NB4 (cell line): ENCODE results near the gene FAM209A.
"Not testable (repeated sequence)": the region's sequence is repeated elsewhere in the genome, so short reads cannot be mapped to it uniquely, and the experiment has no call there.

ENCODE experiments used
- DNase-seq: peaks from one replicate; pipeline ENCODE4 v3.0.0; 2010; ENCODE audit warnings: low read depth
- H3K4me3 ChIP-seq: one replicate; pipeline ENCODE4 v1.5.1; 2011; ENCODE audit warnings: mild to moderate bottlenecking, low read depth, low read length, moderate library complexity
- MYC ChIP-seq: IDR thresholded peaks from 2 replicates; pipeline ENCODE4 v1.6.1; 2011; ENCODE audit warnings: low read depth, low read length
- POLR2A ChIP-seq: IDR thresholded peaks from 2 replicates; pipeline ENCODE4 v1.6.1; 2011; ENCODE audit warnings: mild to moderate bottlenecking; ENCODE audit not compliant: insufficient read length; ENCODE audit errors: extremely low read depth
- TF ChIP-seq, protein P1 (sequence below): IDR thresholded peaks from one replicate; pipeline ENCODE4 v1.5.1; 2012; ENCODE audit warnings: low read depth, low read length
- TF ChIP-seq, protein P2 (sequence below): IDR thresholded peaks from 2 replicates; pipeline ENCODE4 v1.6.1; 2011; ENCODE audit warnings: low read depth, low read length

The FAM209A gene

DNA sequence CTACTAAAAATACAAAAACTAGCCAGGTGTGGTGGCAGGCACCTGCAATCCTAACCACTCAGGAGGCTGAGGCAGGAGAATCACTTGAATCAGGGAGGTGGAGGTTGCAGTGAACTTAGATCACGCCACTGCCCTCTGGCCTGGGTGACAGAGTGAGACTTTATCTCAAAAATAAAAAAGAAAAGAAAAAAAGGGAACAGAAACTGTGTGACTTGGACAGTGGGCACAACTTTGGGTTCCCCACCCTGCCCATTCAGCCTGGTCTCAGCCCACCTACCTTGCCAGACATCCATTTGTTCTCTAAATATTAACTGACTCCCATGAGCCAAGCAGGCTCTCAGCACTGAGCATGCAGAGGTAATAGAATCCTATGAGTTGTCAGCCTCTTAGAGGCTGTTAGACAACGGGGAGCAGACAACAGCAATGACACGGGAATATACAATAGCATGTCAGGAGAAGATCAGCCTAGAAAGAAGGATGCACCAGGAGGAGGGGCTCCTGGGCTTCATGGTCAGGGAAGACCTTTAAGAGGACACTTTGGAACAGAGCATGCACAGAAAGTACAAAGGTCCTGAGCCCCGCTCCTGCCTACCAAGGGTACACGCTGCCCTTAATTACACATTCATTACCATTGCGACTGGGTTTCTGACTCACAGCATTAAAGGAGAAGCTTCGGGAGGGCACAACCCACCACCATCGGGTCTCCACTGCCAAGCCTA, 28.5 kb downstream of the FAM209A start:
- TF ChIP-seq, protein P1, sequence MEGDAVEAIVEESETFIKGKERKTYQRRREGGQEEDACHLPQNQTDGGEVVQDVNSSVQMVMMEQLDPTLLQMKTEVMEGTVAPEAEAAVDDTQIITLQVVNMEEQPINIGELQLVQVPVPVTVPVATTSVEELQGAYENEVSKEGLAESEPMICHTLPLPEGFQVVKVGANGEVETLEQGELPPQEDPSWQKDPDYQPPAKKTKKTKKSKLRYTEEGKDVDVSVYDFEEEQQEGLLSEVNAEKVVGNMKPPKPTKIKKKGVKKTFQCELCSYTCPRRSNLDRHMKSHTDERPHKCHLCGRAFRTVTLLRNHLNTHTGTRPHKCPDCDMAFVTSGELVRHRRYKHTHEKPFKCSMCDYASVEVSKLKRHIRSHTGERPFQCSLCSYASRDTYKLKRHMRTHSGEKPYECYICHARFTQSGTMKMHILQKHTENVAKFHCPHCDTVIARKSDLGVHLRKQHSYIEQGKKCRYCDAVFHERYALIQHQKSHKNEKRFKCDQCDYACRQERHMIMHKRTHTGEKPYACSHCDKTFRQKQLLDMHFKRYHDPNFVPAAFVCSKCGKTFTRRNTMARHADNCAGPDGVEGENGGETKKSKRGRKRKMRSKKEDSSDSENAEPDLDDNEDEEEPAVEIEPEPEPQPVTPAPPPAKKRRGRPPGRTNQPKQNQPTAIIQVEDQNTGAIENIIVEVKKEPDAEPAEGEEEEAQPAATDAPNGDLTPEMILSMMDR, result no peak
- TF ChIP-seq POLR2A, result no peak
- no peak overlapping the region for H3K4me3 ChIP-seq
- DNase-seq, result peak; percentile 21

DNA sequence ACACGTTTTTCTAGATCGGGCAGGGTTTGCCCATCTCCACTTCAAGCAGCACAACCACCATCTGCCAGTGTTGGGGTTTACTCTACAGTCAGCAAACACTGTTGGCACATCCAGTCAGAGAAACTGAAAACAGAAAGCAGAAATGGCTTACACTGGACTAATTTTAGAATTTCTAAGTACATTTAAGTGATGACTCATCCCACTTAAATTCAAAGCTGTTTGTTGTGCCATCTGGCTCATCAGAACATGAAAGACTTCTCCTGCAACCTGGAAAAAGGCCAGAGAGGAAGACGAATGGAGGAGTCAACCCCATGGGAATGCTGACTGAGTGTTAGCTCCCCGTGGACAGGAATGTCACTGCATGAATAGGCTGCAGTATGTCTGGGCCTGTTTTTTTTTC, 30.3 kb downstream of the FAM209A start:
- H3K4me3 ChIP-seq, result no peak overlapping the region
- TF ChIP-seq, protein P1, result no peak
- peak; percentile 38; the same call in 1 of the 2 replicates for TF ChIP-seq MYC
- peak; percentile 89 for DNase-seq

DNA sequence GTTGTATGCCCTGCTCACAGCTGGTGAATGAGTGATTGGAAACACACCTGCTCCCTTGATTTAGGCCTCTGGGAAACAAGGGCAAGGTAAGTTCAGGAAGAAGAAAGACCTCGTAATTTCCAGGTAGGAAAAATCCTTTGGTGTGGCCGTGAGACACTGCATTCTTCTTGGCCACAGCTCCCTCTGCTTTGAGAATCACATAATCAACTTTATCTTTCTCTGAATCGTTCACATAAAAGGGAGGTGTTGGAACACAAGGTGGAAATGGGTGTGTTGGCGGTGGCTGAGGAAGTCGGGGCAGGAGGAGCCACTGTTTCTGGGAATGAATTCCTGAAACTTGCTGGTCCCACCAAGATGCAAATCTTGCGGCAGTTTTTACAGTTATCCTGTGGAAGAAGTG, 34.4 kb downstream of the FAM209A start:
- TF ChIP-seq MYC (no peak), POLR2A (no peak)
- TF ChIP-seq, protein P1, result no peak
- TF ChIP-seq, protein P2, sequence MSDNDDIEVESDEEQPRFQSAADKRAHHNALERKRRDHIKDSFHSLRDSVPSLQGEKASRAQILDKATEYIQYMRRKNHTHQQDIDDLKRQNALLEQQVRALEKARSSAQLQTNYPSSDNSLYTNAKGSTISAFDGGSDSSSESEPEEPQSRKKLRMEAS, result no peak
- DNase-seq, result no peak
- no peak overlapping the region for H3K4me3 ChIP-seq

DNA sequence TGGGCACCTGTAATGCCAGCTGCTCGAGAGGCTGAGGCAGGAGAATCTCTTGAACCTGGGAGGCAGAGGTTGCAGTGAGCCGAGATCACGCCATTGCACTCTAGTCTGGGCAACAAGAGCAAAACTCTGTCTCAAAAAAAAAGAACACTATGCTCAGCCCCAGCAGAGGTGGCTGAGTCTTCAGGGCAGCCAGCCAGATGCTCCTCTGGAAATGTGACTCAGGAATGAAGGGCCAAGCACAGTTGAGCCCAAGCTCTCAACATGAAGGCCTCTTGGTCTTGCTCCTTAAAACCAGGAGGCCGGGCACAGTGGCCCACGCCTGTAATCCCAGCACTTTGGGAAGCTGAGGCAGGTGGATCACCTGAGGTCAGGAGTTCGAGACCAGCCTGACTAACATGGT, 40.0 kb downstream of the FAM209A start:
- not testable (repeated sequence) for H3K4me3 ChIP-seq, DNase-seq

DNA sequence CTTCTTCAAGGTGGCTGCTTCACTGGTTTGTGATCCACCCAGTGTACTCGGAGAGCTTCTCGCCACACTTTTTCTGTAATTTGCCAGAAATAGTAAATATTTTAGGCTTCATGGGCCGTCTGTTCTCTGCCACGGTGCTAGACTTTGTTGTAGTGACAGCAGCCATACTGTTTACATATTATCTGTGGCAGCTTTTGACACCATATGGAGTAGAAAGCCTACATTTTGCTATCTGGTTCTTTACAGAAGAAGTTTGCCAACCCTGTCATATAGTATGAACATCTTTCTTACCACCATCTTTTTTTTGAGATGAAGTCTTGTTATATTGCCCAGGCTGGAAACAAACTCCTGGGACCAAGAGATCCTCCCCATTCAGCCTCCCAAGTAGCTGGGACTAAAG, 41.0 kb downstream of the FAM209A start:
- no peak for DNase-seq
- no peak overlapping the region for H3K4me3 ChIP-seq
- no peak for TF ChIP-seq MYC
- TF ChIP-seq, protein P2, result no peak
- TF ChIP-seq POLR2A, result no peak
- TF ChIP-seq, protein P1, result no peak

DNA sequence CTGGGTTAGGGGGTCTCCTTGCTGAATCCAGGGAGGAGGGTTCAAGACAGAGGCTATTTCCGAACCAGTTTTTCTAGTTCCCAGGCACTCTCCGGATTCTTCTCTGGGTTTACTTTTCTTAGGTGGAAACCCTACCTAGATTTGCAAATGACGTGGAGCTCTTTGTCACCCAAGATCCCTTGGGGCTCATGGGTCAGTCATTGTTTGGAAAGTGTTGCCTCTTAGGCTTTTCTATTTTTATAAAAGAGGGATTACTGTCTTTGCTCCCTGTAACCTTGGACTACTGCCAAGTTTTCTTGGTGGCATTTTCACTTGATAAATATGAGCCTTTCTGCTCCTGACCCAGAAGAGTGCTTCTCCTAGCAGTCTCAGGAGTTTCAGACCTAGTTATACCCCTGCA, 42.1 kb downstream of the FAM209A start:
- no peak for DNase-seq
- H3K4me3 ChIP-seq, result no peak overlapping the region
- TF ChIP-seq POLR2A (no peak), MYC (no peak)
- TF ChIP-seq, protein P1, result no peak
- TF ChIP-seq, protein P2, result no peak
